Mucosa of gallbladder (tissue), 1 donor: ENCODE data around the gene SCAF11. TPM values are rescaled to one million over a fixed set of nuclear protein-coding genes. Genes with fewer than 3 reads are reported as not detected.
"Not testable (repeated sequence)": the region's sequence is repeated elsewhere in the genome, so short reads cannot be mapped to it uniquely, and the experiment has no call there.

Experiments
- DNase-seq: peaks from one replicate; pipeline ENCODE4 v3.0.0-alpha.2; 2020; ENCODE audit warnings: low spot score
- total RNA-seq: library from RNA; stranded (reverse); gene quantifications from one replicate; pipeline ENCODE4 v1.2.1, GENCODE V29; 2021
- donor health status: DM: no; HTN: no; CAD: no.

Gene SCAF11, protein sequence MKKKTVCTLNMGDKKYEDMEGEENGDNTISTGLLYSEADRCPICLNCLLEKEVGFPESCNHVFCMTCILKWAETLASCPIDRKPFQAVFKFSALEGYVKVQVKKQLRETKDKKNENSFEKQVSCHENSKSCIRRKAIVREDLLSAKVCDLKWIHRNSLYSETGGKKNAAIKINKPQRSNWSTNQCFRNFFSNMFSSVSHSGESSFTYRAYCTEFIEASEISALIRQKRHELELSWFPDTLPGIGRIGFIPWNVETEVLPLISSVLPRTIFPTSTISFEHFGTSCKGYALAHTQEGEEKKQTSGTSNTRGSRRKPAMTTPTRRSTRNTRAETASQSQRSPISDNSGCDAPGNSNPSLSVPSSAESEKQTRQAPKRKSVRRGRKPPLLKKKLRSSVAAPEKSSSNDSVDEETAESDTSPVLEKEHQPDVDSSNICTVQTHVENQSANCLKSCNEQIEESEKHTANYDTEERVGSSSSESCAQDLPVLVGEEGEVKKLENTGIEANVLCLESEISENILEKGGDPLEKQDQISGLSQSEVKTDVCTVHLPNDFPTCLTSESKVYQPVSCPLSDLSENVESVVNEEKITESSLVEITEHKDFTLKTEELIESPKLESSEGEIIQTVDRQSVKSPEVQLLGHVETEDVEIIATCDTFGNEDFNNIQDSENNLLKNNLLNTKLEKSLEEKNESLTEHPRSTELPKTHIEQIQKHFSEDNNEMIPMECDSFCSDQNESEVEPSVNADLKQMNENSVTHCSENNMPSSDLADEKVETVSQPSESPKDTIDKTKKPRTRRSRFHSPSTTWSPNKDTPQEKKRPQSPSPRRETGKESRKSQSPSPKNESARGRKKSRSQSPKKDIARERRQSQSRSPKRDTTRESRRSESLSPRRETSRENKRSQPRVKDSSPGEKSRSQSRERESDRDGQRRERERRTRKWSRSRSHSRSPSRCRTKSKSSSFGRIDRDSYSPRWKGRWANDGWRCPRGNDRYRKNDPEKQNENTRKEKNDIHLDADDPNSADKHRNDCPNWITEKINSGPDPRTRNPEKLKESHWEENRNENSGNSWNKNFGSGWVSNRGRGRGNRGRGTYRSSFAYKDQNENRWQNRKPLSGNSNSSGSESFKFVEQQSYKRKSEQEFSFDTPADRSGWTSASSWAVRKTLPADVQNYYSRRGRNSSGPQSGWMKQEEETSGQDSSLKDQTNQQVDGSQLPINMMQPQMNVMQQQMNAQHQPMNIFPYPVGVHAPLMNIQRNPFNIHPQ (N-terminal part only)
- total RNA-seq = 98.7 TPM

DNA sequence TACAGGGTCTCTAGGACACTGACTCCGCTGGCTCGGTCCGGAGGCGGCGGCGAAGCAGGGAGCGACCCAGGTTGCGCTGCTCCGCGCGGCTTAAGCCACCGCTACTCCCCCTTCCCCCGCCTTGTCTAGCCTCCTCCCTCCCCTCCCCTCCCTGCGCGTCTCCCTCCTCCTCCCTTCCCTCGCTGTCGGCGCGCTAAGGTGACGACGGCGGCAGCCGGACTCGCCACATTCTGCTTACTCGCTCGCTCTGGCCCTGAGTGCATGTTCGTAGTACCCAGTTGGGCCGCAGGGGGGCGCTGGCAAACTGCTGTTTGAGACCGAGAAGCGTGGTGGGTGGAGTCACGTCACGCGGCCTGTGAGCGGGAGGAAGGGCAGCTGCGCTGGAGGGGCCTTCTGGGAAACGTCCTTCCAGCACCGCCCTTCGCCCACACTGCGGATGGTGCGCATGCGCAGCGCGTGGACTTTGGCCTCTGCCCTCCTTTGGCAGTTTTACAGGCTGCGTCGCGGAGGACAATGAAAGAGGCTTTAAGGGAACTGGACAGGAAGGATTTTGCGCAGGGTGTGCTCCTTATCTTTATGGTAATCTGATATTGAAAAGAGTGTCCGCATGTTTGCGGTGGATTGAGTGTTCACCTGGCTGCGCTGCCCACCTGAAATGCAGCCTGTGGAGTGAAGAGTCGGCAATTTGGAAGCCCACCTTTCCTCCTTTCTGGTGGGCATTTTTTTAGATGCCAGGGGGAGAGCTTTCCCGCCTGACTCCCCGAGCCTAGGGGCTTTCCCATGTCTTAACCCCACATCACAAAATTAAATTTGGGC is at the start of gene SCAF11:
SCAF11 (minus strand) TSS at position 107 of the 816 bp plus-strand sequence. CDS start 26,407 bp downstream, outside the sequence.
- peak; percentile 100 for DNase-seq

DNA sequence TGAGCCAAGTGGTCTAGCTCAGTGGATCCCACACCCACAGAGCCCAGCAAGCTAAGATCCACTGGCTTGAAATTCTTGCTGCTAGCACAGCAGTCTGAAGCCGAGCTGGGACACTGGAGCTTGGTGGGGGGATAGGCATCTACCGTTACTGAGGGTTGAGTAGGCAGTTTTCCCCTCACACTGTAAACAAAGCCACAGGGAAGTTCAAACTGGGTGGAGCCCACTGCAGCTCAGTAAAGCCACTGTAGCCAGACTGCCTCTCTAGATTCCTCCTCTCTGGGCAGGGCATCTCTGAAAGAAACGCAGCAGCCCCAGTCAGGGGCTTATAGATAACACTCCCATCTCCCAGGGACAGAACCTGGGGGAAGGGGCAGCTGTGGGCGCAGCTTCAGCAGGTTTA is 46.7 kb upstream of the SCAF11 start:
- not testable (repeated sequence) for DNase-seq

DNA sequence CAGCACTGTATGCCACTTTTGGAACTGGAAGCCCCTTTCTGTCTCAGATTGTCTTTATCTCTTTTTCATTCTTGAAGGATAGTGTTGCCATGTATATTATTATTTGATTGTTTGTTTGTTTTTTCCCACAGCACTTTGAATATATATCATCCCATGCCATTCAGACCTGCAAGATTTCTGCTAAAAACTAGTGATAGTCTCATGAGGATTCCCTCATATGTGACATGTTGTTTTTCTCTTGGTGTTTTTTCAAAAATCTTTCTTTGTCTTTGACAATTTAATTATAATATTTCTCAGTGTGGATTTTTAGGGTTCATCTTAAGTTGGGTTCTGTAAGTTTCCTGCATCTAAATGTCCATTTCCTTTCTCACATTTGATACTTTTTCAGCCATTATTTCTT is 36.8 kb upstream of the SCAF11 start:
- DNase-seq = no peak

DNA sequence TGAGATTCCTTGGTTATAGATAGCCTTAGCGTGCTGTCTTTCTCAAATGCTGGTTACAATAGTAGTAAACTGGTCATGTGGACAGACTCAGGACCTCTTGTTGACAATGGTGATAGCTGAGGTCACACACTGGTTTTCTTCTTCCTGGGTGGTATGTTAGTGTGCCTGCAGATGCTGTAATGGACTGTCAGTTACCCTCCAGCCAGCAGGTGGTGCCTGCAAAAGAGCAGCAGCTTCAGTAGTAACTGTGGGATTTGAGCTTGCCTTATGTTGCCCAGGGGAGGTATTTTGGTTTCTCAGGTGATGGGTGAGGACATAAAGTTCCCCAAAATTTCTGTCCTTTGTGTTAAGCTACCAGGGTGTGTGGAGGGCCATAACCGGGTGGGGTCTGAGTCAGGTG is 33.7 kb upstream of the SCAF11 start:
- DNase-seq = no peak

DNA sequence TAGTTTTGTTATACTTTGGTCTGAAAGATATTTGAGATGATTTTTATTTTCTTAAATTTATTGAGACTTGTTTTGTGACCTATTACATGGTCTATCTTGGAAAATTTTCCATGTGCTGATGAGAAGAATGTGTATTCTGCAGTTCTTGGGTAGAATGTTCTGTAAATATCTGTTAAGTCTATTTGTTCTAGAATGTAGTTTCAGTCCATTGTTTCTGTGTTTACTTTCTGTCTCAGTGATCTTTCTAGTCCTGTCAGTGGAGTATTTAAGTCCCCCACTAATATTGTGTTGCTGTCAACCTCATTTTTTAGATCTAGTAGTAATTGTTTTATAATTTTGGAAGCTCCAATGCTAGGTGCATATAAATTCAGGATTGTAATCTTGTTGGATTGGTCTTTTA is 30.4 kb upstream of the SCAF11 start:
- DNase-seq = no peak

DNA sequence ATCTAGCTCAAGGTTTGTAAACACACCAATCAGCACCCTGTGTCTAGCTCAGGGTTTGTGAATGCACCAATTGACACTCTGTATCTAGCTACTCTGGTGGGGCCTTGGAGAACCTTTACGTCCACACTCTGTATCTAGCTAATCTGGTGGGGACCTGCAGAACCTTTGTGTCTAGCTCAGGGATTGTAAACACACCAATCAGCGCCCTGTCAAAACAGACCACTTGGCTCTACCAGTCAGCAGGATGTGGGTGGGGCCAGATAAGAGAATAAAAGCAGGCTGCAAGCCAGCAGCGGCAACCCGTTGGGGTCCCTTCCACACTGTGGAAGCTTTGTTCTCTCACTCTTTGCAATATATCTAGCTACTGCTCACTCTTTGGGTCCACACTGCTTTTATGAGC is 28.3 kb upstream of the SCAF11 start:
- not testable (repeated sequence) for DNase-seq

DNA sequence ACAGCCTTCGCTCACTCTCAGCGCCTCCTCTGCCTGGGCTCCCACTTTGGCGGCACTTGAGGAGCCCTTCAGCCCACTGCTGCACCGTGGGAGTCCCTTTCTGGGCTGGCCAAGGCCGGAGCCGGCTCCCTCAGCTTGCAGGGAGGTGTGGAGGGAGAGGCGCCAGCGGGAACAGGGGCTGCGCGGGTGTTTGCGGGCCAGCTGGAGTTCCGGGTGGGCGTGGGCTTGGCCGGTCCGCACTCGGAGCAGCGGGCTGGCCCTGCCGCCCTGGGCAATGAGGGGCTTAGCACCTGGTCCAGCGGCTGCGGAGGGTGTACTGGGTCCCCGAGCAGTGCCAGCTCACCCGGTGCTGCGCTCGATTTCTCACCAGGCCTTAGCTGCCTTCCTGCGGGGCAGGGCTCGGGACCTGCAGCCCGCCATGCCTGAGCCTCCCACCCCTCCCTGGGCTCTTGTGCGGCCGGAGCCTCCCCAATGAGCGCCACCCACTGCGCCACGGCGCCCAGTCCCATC is 27.5 kb upstream of the SCAF11 start:
- not testable (repeated sequence) for DNase-seq

DNA sequence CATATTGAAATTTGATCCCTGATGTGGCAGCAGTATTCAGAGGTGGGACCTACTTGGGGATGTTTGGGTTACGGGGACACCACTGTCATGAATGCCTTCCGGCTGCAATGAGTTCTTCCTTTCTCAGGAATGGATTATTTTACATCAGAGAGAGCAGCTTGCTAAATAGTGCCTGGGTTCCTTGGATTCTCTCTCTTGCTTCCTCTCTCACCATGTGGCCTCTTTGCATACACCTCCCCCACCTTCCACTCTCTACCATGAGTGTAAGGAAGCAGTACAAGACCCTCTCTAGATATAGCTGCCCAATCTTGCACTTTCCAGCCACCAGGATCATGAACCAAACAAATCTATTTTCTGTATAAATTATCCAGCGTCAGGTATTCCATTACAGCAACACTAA is 15.4 kb upstream of the SCAF11 start:
- no peak for DNase-seq

DNA sequence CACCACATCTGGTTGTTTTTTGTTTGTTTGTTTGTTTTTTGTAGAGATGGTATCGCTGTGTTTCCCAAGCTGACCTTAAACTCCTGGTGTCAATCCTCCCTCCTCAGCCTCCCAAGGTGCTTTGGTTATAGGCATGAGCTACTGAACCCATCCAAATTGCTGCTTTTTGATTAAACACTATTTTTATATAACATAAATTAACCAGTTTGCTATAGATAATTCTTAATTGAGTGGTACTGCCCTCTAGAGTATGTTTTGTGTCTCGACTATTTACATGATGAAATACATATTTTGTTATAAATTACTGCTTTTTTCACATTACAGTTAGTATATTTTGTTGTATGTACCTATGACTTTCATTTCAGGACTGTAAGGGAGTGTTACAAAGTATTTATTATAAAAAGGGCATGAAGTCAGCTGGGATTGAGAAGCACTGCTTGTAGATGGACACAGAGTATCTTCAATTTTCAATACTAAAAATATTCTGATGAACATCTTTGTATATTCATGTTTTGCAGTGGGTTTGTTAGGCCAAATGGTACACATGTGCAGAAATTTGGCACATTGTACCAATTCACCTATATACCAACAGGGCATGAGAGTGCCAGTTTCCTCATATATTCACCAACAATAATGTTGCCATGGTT is 14.9 kb upstream of the SCAF11 start:
- DNase-seq = no peak

DNA sequence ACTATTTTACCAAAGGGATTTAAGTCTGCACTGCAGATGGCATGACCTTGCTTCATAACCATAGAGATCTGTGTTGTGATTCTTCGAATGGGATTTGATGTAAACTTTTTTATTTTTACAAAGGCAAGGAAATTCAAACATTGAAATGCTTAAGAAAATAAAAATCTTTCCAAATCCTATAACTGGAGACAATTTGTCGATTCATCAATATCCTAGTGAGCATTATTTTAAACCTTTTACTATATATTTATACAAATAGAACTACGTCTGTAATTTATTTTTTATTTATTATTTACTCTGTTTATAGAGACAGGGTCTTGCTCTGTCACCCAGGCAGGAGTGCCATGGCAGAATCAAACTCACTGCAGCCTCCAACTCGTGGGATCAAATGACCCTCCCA is 14.3 kb upstream of the SCAF11 start:
- no peak for DNase-seq

DNA sequence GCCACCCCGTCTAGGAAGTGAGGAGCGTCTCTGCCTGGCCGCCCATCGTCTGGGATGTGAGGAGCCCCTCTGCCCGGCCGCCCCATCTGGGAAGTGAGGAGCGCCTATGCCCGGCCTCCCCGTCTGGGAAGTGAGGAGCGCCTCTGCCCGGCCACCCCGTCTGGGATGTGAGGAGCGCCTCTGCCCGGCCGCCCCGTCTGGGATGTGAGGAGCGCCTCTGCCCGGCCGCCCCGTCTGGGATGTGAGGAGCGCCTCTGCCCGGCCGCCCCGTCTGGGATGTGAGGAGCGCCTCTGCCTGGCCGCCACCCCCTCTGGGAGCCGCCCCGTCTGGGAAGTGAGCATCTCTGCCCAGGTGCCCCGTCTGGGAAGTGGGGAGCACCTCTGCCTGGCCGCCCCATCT is 9.7 kb upstream of the SCAF11 start:
- not testable (repeated sequence) for DNase-seq

DNA sequence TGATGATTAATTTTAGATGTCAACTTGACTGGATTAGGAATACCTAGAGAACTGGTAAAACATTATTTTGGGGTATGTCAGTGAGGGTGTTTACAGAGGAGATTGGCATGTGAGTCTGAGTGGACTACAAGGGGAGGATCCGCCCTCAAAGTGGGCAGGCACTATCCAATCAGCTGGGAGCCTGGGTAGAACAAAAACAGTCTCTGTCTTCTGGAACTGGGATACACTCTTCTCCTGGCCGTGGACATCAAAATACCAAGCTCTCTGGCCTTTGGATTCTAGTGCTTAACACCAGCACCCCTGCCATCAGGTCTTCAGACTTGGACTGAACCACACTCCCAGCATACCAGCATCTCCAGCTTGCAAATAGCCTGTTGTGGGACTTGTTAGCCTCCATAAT is 4.4 kb upstream of the SCAF11 start:
- no peak for DNase-seq

DNA sequence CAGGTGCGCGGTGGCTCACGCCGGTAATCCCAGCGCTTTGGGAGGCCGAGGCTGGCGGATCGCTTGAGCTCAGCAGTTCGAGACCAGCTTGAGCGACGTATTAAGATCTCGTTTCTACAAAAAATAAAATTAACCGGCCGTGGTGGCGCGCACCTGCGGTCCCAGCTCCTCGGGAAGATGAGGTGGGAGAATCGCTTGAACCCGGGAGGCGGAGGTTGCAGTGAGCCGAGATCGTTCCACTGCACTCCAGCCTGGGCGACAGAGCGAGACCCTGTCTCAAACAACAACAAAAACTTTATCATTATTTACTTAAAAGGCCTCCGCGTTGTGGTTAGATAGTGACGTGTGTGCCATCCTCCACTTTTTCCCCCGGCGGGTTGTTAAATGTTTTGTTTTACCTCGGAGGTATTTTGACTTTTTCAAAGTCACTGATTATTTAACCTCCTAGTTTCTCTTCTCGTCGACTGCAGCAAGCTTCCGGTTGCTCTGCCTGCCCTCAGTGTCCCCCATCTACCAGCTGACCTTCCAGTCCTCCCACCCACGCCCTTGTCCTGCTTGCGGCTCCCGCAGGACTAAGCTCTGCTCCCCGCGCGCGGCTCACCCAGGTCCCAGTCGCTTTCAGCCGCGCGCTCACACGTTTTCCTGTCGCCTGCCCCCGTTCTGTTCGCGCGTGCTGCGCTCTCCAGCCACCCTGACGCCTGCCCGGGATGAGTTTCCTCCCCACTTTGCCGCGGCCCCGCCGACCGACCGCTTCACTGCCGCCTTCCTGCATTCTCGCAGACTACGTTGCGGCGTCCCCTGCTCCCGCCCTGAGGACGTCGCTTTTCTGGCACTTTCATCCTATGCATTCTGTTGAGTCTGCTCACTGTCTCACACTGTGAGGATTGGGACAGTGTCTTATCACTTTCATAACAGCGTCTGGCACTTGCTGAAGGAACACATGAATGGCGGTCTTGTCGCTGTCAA is 1.2 kb upstream of the SCAF11 start:
- peak; percentile 68 for DNase-seq

DNA sequence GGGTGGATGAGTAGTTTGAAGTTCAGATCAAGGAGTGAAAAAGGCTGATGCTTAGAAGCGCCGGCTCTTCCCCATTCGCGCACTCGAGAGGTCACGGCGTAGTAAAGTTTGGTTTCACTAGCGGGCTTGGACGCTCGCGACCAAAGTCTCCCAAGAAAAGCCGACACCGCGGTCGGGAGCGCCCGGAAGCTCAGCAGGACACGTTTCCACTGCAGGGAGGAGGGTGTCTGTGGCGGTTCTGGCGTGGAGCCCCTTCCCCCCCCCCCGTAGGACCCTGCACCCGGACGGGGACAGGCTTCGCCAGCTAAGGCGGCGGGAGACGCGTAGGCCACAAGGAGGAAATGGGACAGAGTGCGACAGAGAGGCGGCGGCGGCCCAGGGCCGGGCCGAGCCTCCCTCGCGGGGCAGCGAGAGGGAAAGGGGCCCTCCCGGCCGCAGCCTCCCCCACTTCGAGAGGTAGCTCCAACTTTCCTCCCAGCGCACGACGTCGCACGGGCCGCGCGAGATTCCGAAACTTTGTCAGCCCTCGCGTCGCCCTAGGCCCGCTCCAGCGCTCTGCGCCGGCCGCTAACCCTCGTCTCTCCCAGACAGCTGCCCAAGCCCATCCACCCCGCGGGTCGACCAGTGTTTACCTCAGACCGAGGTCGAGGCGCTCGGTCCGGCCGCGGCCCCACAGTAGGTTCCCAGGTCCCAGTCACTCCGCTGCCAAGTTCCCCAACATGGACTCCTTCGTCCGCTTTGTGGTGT is 480 bp downstream of the SCAF11 start:
- peak; percentile 76 for DNase-seq

DNA sequence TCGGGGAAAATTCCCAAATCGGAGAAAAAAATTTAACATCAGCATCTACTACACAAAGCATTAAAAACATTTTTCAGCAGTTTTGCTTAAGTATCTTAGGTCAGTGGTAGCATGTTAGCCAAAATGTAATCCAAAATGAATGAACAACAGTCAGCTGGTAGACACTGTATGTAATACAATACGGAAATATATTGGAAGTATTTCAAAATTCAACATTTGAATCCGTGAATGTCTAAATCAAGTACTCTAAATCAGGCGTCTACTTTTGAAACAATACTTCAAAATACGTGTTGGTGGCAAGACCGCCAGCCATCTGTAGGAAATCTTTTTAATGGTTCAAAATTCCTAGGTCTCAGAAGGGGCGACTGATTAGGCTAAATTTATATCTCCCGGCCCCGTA is 1.1 kb downstream of the SCAF11 start:
- DNase-seq = no peak

DNA sequence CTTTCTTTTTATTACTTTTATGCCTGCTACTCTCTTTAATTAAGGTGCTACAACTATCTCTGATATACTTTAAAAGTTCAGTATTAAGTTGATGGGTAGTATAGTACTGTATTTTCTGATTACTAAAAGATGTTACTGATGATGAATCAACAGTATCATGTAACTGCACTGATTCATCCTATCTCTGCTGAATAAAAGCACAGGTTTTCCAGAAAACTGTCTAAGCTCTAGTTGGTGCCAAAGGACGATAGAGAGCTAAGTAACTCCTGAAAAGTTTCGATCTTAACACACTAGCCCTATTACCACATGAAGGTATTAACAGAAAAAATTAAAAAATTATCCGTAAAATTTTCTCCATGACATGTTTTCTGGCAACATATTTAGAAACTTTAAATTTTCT is 2.1 kb downstream of the SCAF11 start:
- no peak for DNase-seq

DNA sequence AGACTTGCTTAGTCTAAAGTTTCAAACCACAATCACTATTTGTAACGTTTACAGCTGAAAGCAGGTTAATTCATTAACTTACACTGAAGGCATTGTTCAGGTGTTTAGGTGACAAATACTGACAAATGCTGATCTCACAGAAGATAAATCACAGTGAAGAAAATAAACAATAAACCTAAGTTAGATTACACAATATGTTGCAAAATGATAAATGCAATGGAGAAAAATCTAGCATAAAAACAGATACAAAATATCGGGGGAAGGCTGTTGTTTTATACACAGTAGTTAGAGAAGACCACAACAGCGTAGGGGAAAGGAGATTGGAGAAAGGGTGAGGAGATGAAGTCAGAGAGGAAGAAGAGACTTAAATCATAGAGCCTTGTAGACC is 3.0 kb downstream of the SCAF11 start:
- DNase-seq = no peak

DNA sequence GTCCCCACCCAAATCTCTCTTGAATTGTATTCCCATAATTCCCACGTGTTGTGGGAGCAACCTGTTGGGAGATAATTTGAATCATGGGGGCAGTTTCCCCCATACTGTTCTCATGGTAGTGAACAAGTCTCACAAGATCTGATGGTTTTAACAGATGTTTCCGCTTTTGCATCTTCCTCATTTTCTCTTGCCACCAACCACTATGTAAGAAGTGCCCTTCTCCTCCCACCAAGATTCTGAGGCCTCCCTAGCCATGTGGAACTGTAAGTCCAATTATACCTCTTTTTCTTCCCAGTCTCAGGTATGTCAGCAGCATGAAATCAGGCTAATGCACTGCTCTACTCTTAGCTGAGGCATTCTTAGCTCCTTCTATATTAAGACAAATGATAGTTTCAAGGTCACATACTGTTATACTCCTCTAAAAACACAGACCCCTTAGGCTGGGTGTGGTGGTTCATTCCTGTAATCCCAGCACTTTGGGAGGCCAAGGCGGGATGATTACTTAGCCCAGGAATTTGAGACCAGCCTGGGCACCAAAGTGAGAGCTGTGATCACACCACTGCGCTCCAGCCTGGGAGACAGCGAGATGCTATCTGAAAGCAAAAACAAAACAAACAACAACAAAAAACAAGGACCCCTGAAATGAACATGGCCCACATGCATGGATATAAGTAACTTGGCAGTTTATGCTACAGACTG is 3.6 kb downstream of the SCAF11 start:
- no peak for DNase-seq
